ENCODE results near the gene PCDHGB5. TPM values are rescaled to one million over a fixed set of nuclear protein-coding genes. Genes with fewer than 3 reads are reported as not detected.

PCDHGB5 gene
- total RNA-seq, 1 experiment from 2014 or later = 2.0 TPM

GRCh38 chr5:141420855-141421488, 23.2 kb downstream of the PCDHGB5 start, which contains the start of gene PCDHGA11:
TSS of gene PCDHGA11 (plus strand) at chr5:141421051. CDS start at chr5:141421228, 177 bp downstream.

GRCh38 chr5:141430332-141431113, 32.8 kb downstream of the PCDHGB5 start, which contains the start of gene PCDHGA12:
TSS of gene PCDHGA12 (plus strand) at chr5:141430507. CDS start at chr5:141430760, 253 bp downstream.

Other genes starting within 250 kb of the PCDHGB5 start
- gene PCDHB6, start 247.9 kb upstream of the PCDHGB5 start, total RNA-seq (2022; extraction: Qiagen RNA extraction) = 0.74 to 1.2 TPM (median 0.88 TPM) in 5 replicates
- 0.02 TPM in 1 of 5 replicates, not detected in the others for gene PCDHB7, start 225.3 kb upstream of the PCDHGB5 start, total RNA-seq (2022; extraction: Qiagen RNA extraction)
- gene PCDHB8, start 220.2 kb upstream of the PCDHGB5 start, total RNA-seq (2022; extraction: Qiagen RNA extraction) = 0.15 to 0.41 TPM (median 0.29 TPM) in 5 replicates
- gene PCDHB16, start 215.6 kb upstream of the PCDHGB5 start, total RNA-seq (2022; extraction: Qiagen RNA extraction) = 0.05 to 0.15 TPM (median 0.09 TPM) in 5 replicates
- gene PCDHB9, start 210.8 kb upstream of the PCDHGB5 start, total RNA-seq (2022; extraction: Qiagen RNA extraction) = 0.02 to 0.07 TPM in 2 of 5 replicates, not detected in the others
- gene PCDHB10, start 205.6 kb upstream of the PCDHGB5 start, total RNA-seq (2022; extraction: Qiagen RNA extraction) = 0.06 to 0.08 TPM (median 0.07 TPM) in 3 of 5 replicates, not detected in the others
- 0.07 to 0.08 TPM (median 0.07 TPM) in 4 of 5 replicates, not detected in the other for gene PCDHB11, start 198.3 kb upstream of the PCDHGB5 start, total RNA-seq (2022; extraction: Qiagen RNA extraction)
- gene PCDHB12, start 189.2 kb upstream of the PCDHGB5 start, total RNA-seq (2022; extraction: Qiagen RNA extraction) = 0.03 to 0.05 TPM in 2 of 5 replicates, not detected in the others
- 0.04 to 0.09 TPM (median 0.07 TPM) in 5 replicates for gene PCDHB13, start 184.0 kb upstream of the PCDHGB5 start, total RNA-seq (2022; extraction: Qiagen RNA extraction)
- 0.01 to 0.09 TPM (median 0.06 TPM) in 5 replicates for gene PCDHB14, start 174.6 kb upstream of the PCDHGB5 start, total RNA-seq (2022; extraction: Qiagen RNA extraction)
- 0.05 to 0.16 TPM (median 0.05 TPM) in 5 replicates for gene PCDHB15, start 152.6 kb upstream of the PCDHGB5 start, total RNA-seq (2022; extraction: Qiagen RNA extraction)
- gene SLC25A2, start 93.9 kb upstream of the PCDHGB5 start, total RNA-seq (2022; extraction: Qiagen RNA extraction) = not detected in 5 replicates
- 61.8 to 74.9 TPM (median 70.3 TPM) in 5 replicates for gene TAF7, start 77.2 kb upstream of the PCDHGB5 start, total RNA-seq (2022; extraction: Qiagen RNA extraction)
- 0.22 to 0.32 TPM (median 0.26 TPM) in 5 replicates for gene PCDHGA1, start 67.4 kb upstream of the PCDHGB5 start, total RNA-seq (2022; extraction: Qiagen RNA extraction)
- gene PCDHGA2, start 59.2 kb upstream of the PCDHGB5 start, total RNA-seq (2022; extraction: Qiagen RNA extraction) = 0.46 to 0.83 TPM (median 0.69 TPM) in 5 replicates
- 0.02 to 0.05 TPM (median 0.03 TPM) in 4 of 5 replicates, not detected in the other for gene PCDHGA3, start 54.1 kb upstream of the PCDHGB5 start, total RNA-seq (2022; extraction: Qiagen RNA extraction)
- gene PCDHGB1, start 47.8 kb upstream of the PCDHGB5 start, total RNA-seq (2022; extraction: Qiagen RNA extraction) = 1.5 to 2.2 TPM (median 1.8 TPM) in 5 replicates
- gene PCDHGA4, start 42.9 kb upstream of the PCDHGB5 start, total RNA-seq (2022; extraction: Qiagen RNA extraction) = 0.08 to 0.21 TPM (median 0.14 TPM) in 5 replicates
- gene PCDHGB2, start 38.0 kb upstream of the PCDHGB5 start, total RNA-seq (2022; extraction: Qiagen RNA extraction) = 0.05 to 0.16 TPM (median 0.11 TPM) in 5 replicates
- 0.09 to 0.21 TPM (median 0.15 TPM) in 5 replicates for gene PCDHGA5, start 33.8 kb upstream of the PCDHGB5 start, total RNA-seq (2022; extraction: Qiagen RNA extraction)
- gene PCDHGB3, start 27.7 kb upstream of the PCDHGB5 start, total RNA-seq (2022; extraction: Qiagen RNA extraction) = 0.09 to 0.43 TPM (median 0.21 TPM) in 5 replicates
- gene PCDHGA6, start 24.1 kb upstream of the PCDHGB5 start, total RNA-seq (2022; extraction: Qiagen RNA extraction) = 0.12 to 0.32 TPM (median 0.29 TPM) in 5 replicates
- 0.73 to 1.1 TPM (median 0.95 TPM) in 5 replicates for gene PCDHGA7, start 15.2 kb upstream of the PCDHGB5 start, total RNA-seq (2022; extraction: Qiagen RNA extraction)
- gene PCDHGB4, start 10.2 kb upstream of the PCDHGB5 start, total RNA-seq (2022; extraction: Qiagen RNA extraction) = 0.50 to 1.2 TPM (median 0.97 TPM) in 5 replicates
- gene PCDHGA8, start 5.3 kb upstream of the PCDHGB5 start, total RNA-seq (2022; extraction: Qiagen RNA extraction) = 0.03 to 0.05 TPM (median 0.04 TPM) in 3 of 5 replicates, not detected in the others
- gene PCDHGA9, start 4.8 kb downstream of the PCDHGB5 start, total RNA-seq (2022; extraction: Qiagen RNA extraction) = 0.04 to 0.07 TPM (median 0.05 TPM) in 4 of 5 replicates, not detected in the other
- 0.08 to 0.15 TPM (median 0.13 TPM) in 5 replicates for gene PCDHGB6, start 10.1 kb downstream of the PCDHGB5 start, total RNA-seq (2022; extraction: Qiagen RNA extraction)
- gene PCDHGA10, start 15.0 kb downstream of the PCDHGB5 start, total RNA-seq (2022; extraction: Qiagen RNA extraction) = 0.02 TPM in 2 of 5 replicates, not detected in the others
- 0.02 to 0.11 TPM (median 0.07 TPM) in 5 replicates for gene PCDHGB7, start 19.7 kb downstream of the PCDHGB5 start, total RNA-seq (2022; extraction: Qiagen RNA extraction)
- gene PCDHGA11, start 23.1 kb downstream of the PCDHGB5 start, total RNA-seq (2022; extraction: Qiagen RNA extraction) = 0.02 to 0.03 TPM in 2 of 5 replicates, not detected in the others
- gene PCDHGA12, start 32.6 kb downstream of the PCDHGB5 start, total RNA-seq (2022; extraction: Qiagen RNA extraction) = not detected in 5 replicates
- gene PCDHGC3, start 78.0 kb downstream of the PCDHGB5 start, total RNA-seq (2022; extraction: Qiagen RNA extraction) = 6.1 to 7.2 TPM (median 6.6 TPM) in 5 replicates
- not detected in 5 replicates for gene PCDHGC4, start 87.1 kb downstream of the PCDHGB5 start, total RNA-seq (2022; extraction: Qiagen RNA extraction)
- 0.03 TPM in 1 of 5 replicates, not detected in the others for gene PCDHGC5, start 91.1 kb downstream of the PCDHGB5 start, total RNA-seq (2022; extraction: Qiagen RNA extraction)
- gene DIAPH1, start 221.1 kb downstream of the PCDHGB5 start, total RNA-seq (2022; extraction: Qiagen RNA extraction) = 92.7 to 102 TPM (median 96.0 TPM) in 5 replicates
- 46.9 to 49.8 TPM (median 48.3 TPM) in 5 replicates for gene HDAC3, start 238.9 kb downstream of the PCDHGB5 start, total RNA-seq (2022; extraction: Qiagen RNA extraction)
- gene RELL2, start 239.1 kb downstream of the PCDHGB5 start, total RNA-seq (2022; extraction: Qiagen RNA extraction) = 3.0 to 4.2 TPM (median 3.8 TPM) in 5 replicates

Data from A549 treated with dexamethasone at 1 μM for 4 hours (cell line).